Measurements from ENCODE around the gene AVEN.
"Not testable (repeated sequence)": the region's sequence is repeated elsewhere in the genome, so short reads cannot be mapped to it uniquely, and the experiment has no call there.

Gene AVEN

DNA sequence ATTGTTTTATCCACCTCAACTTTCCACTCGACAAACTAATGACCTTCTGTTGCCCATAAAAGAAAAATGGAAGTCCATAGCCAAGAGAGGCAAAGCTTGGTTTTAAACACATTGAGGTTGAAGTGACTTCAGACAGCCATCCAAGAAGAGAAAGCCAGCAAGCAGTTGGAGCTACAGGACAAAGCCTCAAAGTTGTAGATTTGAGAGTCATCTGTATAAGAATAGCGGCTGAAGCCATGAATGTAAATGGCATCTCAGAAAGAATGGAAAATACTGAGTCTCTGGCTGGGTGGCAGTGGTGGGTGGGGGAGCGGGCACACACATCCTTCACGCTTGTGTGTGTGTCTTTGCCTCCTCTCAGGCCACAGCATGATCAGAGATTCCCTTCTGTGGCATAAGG, 194.8 kb downstream of the AVEN start:
- no peak for DNase-seq

DNA sequence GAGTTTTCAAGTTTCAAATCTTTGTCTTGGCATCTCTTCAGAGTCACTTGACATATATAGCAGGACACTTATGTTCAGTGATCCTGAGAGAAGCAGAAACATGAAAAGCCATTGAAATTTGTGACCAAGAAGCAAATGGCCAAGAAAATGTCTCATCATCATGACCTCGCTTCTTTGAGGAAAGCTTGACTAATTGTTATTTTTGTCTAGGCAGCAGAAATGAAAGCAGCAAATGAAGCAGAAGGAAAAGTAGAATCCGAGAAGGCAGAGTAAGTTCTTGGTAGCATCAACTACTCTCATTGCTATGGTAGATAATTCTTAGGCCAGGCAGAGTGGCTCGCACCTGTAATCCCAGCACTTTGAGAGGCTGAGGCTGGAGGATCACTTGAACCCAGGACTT, 198.4 kb downstream of the AVEN start:
- DNase-seq = no peak

DNA sequence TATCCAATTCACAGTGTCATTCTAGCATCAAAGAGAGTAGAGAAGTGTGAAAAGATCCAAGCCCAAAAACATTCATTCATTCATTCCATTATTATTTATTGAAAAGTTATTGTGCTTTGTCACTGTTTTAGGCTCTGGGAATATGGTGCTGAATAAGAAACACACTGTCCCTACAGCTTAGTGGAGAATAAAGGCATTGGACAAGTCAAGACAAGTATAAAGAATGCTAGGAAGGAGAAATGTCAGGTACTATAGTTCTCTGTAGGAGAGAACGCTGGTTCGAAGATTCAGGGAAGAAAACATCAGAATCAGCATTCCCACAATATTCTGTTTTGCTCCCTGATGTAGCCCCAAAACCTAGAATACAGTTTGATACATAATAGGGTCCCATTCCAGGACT, 199.5 kb downstream of the AVEN start:
- no peak for DNase-seq

DNA sequence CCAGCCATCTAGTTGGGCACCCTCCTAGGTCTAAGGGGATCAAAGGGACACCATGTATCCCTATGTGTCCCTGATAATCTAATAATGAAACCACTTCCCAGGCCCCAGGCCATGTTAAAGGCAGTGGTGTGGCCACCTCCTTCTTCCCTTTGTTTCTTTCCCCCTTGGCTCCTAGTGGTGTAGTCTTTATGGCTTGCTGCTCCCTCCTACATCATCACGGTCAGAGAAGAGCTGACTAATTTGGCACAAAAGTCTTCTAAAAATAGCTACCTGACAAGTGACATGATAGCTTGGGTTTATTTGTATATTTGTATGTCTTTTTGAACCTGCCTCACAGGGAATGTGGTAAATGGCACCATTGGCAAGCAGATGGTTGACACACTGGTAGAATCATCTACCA, 201.7 kb downstream of the AVEN start:
- no peak for DNase-seq

DNA sequence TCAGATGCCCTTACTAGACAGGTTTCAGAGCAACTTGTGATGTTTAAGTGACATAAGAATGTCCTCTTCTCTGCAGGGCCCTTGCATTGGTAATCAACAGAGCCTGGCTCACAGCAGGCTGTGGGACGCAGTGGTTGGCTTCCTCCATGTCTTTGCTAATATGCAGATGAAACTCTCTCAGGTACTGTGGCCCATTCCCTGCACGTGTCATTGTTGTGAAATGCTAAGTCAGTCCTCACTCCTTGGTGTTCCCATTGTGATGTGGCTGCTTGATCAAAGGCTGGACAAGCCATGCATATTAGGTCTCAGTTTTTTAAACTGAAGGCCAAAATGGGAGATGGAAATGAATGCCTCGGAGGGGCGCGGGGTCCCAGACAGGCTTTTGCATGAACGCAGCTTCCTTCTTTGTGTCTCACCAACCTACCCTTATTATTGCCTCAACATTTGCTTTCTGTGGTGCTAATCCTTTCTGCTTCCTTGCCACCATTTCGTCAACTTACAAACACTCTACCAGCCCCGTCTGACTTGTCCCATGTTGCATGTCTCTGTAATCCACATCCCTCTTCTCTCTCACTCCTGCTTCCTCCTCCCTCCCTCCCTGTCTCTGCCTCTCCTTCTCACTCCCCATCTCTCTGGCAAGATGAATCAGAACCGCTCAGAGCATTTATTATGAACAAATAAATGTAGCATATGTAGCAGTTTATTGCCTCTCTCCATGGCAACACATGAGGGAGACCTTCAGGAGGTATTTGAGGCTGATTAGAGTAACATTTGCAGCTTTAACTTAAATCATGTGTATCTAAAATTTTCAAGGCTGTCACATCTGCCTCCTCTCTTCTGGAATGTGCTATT, 203.9 kb downstream of the AVEN start:
- no peak for DNase-seq

DNA sequence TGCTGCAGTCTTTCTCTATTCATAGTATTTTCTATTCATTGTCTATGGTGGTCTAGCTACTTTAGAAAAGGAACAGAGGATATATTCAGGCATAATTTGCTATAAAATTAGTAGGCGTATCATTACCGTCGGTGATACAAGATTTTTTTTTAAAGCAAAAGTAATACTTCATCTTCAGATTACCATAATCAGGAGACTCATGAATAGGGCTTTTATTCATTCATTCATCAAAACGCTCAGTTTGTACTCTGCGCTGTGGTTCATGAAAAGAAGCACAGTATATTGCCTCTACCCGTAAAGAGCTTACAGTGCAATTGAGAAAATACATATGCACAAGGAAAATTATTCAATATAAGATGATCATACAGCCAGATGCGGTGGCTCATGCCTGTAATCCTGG, 207.4 kb downstream of the AVEN start:
- no peak for DNase-seq

DNA sequence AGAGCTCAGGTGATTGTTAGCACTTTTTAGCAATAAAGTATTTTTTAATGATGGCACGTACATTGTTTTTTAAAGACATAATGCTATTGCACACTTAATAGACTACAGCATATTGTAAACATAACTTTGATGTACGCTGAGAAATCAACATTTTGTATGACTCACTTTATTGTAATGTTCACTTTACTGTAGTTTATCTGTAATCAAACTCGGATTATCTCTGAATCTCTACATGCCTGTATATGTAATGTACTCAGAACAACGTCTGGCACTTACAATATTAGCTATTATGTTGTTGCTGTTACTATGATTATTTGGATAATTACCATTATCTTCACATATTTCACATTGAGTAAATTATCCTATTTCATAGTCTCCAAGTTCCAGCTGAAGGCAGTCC, 208.7 kb downstream of the AVEN start:
- no peak for DNase-seq

DNA sequence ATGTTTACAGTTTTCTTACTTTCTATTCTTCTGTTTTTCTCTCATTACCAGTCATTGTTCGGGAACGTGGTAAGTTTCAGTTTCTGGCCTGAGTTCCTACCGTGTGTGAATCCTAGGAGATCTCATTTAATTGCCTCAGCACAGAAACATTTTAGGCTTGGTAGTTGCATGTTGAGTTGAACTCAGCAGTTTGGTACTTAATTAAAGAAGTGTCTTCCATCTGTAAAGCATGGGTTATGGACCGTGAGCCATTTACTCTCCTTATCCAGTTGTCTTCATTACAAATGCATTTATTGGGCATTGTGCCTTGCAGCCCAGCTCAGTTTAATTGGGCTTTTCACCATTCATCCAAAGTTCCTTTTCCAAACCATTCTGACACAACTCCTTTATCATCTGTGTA, 212.8 kb downstream of the AVEN start:
- no peak for DNase-seq

DNA sequence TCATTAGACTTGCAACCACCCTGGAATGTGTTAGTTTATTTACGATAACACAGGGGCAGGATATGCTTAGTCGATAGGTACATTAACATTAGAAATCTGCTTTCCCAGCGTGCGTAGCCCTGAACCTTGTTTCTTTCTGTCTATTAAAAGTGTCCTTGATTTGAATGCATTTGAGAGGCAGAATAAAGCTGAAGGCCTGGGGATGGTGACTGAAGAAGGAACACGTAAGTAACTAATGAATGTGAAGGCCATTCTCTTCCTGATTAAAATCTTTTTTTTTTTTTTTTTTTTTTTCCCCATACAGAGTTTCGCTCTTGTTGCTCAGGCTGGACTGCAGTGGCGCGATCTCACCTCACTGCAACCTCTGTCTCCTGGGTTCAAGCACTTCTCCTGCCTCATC, 213.6 kb downstream of the AVEN start:
- DNase-seq = no peak

DNA sequence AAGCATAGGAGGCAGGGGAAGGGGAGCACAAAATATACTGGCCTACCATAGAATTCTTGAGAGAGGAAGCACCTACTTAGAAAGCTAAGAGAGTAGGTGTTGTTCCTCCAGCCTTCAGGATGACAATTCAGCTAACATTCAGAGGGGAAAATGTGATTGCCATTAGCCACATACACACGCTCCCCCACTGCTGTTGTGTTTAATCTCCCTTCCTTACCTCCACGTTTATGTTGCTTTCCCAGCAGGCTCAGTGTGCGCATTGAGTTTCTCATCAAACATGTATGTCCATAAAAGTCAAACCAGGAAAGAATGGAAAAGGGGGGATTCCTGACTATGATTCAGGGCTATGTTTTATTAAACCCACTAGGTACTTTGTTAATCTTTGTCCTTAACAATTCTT, 215.9 kb downstream of the AVEN start:
- no peak for DNase-seq

DNA sequence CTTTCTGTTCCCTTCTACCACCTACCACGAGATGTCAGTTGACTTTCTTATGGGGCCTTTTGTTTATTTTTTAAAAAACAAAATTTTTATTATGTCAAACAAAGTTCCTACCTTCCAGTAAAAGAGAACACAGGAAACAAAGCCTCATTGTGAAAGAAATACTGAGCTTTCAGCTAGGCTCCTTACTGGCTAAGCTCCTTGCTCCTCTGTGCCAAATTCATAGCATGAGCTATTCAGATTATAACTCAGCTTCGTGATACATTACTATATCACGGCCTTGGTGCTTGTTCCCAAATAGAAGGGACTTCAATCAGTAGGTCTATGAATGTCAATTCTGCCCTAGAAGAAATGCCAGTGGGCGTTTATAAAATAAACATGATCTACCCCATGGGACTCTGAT, 216.5 kb downstream of the AVEN start:
- DNase-seq = no peak

DNA sequence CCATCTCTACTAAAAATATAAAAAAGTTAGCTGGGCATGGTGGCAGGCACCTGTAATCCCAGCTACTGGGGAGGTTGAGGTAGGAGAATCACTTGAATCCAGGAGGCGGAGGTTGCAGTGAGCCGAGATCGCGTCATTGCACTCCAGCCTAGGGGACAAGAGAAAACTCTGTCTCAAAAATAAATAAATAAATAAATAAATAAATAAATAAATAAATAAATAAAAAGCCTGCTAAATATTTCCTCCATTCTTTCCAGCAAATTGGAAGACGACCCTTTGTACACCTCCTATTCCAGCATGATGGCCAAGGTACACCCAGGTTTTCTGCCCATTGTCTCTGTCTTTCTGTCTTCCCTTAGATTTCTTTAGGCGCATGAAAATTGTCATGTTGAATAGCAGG, 219.5 kb downstream of the AVEN start:
- DNase-seq = not testable (repeated sequence)
